GM03348 (cell line): ENCODE measurements around the gene CDH23.

ENCODE experiments used
- DNase-seq: peaks from one replicate; pipeline ENCODE4 v3.0.0; 2012; ENCODE audit warnings: low spot score

CDH23 gene

GRCh38 chr10:71818674-71819260 is 422.0 kb downstream of the CDH23 start:
- no peak for DNase-seq

DNA sequence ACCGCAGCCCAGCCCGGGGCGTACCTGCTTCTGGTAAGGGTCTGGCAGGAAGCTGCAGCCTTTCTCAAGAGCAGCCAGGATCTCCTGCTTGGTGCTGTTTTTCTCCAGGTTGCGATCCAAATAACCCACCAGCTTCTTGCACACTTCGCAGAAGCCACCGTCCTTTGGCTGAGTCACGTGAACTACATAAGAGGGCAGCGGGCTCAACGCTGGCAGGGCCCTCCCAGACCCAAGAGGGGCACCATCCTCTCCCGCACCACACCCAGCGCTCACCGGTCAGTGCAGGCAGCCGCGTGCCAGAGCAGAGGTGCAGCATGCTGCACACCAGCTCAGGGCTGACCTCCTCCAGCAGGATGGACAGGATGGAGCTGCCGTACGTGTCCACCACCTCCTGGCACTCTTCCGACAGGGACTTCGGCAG is 422.7 kb downstream of the CDH23 start:
- no peak for DNase-seq

- no peak for DNase-seq
Observed at GRCh38 chr10:71819985-71820384, 423.3 kb downstream of the CDH23 start.

DNA sequence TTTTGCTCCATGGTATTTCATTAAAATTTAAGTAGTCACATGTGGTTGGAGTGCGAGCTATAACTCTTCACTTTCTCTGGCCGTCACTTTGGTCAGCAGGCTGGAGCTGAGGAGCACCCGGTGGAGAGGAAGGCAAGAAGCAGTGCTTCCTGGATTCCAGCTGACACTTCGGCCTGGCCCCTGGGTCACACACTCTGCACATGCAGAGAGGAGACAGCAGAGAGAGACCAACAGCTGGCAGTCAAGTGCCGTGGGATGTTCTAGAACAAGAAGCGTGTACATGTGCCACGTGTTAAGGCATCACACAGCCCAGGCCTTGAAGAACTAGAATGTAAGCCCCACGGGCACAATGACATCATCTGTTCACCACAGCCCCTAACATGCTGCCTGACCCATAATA is 424.2 kb downstream of the CDH23 start:
- DNase-seq, result no peak

GRCh38 chr10:71821909-71822763 is 425.4 kb downstream of the CDH23 start:
- no peak for DNase-seq

DNA sequence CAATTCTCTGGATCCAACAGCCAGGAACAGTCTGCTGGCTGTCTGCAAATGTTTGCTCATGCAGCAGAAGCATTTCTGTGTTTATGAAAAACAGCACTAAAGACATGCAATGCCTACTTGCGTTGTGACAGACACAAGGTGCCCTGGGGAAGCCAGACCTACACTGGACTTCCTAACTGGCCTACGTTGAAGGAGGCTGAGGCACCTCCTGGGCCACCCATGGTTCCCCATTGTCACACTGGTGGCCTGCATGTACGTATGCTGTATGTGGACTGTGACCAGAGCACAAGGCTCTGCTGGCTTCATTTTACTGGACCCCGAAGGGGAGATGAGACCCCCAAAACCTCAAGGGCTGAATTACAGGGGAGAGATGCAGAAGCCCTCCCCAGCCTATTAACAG is 426.6 kb downstream of the CDH23 start:
- no peak for DNase-seq

GRCh38 chr10:71824333-71824732 is 427.6 kb downstream of the CDH23 start:
- DNase-seq, result no peak

DNA sequence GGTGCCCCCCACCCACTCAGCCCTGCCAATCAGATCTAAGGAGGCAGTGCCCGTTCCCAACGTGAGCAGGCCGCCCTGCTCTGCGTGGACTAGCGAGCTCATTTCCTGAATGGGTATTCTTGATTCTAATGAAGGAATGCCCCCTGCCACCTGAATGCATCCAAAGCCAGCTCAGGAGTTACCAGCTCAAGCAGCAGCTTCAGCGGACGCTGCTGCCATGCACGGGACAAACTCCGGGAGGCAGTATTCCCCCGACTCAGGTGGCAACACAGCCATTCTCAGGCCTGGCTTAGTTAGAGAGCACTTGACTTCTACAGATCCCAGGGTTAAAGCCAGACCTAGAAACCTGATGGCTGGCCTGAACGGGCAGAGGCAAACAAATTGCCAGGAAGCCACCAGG is 428.5 kb downstream of the CDH23 start:
- DNase-seq, result no peak

DNA sequence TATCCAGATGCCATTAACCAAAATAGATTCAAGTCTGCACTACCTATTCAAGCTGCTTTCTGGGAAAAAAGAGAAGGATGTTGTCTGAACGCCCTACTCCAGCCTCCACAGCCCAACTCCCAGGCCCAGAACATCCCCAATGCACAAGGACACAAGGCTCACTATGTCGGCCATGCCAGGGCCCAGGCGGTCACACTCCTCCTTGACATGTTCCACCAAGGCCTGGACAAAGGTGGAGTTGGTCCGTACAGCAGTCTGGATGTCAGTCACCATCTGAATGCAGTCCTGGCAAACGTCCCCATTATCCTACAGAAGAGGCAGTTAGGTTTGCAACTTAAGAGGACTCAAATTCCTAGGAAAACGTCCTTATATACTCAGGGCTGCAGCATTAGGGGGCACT is 431.1 kb downstream of the CDH23 start:
- DNase-seq, result no peak

- DNase-seq, result no peak
Observed at GRCh38 chr10:71828702-71829101, 432.0 kb downstream of the CDH23 start.

DNA sequence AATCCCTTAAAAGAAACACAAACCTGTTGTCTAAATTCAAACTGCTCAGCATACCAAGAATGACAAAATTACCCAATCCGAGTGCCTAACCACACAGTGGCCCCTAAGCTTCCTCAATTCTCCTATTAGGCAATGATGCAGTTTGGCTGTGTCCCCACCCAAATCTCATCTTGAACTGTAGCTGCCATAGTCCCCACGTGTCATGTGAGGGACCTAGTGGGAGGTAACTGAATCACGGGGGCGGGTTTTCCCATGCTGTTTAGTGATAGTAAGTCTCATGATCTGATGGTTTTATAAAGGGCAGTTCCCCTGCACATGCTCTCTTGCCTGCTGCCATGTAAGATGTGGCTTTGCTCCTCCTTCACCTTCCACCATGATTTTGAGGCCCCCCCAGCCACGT is 432.5 kb downstream of the CDH23 start:
- no peak for DNase-seq

GRCh38 chr10:71829896-71830295 is 433.2 kb downstream of the CDH23 start:
- DNase-seq, result no peak

- DNase-seq, result no peak
Observed at GRCh38 chr10:71830726-71831125, 434.0 kb downstream of the CDH23 start.

GRCh38 chr10:71831646-71832552 is 435.2 kb downstream of the CDH23 start:
- no peak for DNase-seq

DNA sequence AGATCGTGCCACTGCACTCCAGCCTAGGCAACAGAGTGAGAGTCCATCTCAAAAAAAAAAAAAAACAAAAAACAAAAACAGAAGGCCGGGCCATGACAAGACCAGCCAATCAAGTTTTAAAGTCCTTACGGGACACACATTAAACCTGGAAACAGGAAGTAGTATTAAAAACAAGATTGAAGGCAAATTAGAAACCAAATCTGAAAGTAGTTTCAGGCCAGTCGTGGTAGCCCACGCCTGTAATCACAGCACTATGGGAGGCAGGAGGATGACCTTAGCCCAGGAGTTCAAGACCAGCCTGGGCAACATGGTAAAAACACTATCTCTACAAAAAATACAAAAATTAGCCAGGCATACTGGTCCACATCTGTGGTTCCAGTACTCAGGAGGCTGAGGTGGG is 436.2 kb downstream of the CDH23 start:
- no peak for DNase-seq

DNA sequence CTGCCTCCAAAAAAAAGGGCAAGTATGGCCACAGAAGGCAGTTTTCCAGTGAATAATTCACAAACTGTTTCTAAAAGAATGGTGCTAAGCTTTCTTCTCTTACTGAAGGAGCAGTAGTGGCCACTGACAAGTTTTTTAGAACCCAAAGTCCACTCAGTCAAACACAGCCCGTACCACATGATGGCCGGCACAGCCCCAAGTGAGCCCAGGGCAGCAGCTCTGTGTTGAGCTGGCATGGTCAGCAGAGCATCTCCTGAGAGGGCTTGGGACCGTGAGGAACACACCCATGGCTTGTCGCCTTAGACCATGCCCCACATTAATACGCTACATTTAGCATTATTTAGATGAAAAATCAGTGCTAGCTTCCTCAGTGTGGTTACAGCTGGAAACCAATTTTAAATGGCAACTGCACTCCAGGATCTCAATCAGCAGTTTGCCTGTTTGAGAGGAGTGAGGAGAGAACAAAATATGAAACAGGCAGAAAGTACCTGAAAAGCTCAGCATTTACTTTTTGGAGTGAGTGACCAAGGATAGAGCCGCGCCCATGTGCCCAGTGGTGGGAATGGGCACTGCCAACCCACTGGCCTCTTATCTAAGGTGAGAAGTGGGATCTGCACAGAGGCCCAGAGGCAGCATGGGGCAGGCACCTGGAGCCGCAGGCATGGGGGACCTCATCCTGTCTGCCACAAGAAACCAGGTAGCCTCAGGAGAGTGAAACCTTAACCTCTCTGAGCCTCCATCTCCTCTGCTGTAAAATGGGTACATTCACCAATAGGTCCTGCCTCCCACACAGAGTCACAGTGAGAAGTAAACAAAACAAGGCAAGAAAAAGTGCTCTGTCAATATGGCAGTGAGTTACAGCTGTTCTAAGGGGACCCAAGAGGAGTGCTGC is 437.0 kb downstream of the CDH23 start:
- DNase-seq, result no peak

DNA sequence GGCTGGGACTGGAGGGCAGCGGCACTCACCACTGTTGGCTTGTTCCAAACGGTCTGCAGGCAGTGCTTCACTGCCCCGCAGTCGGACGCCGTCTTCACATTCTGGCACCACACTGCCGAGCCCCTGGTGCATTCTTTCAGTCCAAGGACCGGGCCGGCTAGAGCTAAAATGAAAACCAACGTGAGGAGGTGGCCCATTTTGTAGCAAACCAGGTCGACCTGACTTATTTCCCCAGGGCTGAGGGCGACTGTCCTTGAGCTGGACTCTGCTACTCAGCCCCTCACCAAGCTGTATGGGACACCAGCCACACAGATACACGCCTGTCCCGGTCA is 437.6 kb downstream of the CDH23 start:
- no peak for DNase-seq

DNA sequence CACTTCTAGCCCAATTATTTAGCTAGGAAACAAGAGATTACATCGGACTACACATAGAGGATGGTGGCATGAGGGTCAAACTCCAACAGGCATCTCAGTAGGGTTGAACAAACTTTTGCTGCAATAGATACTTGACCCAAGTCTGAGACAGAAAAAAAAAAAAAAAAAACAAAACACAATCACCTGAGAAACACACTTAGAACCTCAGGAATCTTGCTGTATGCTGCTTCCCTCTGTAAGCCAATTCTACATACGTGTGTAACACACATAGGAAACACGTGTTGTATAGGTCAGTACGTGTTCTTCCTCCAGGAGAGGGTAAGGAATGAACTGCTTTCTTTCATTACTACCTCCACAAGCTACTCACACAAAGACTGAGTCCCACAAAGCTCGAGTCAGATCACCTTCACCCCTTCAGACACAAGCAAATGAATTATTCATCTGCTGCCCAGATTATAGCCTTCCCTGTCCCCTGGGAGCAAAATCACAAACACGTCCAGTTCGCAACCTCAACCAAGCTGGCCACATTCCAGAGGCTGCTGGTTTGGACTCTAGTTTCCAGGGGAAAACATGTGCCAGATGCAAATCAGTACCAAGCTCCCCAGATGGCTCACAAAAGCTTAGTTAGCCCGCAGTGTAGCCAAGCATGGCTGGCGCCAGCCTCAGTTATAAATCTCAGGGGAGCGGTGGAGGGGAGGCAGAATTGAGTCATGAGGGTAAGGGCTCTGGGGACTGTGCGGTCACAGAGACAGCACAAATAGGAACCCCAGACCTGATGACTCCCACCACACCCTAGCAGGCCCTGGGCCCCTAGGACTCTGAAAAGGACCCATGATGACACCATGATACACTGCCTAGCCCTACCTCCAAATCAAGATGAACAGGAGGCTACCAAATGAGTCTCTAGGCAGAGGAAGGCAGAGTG is 439.2 kb downstream of the CDH23 start:
- DNase-seq, result peak; percentile 88

- DNase-seq, result peak; percentile 41
Observed at GRCh38 chr10:71836596-71836974, 439.9 kb downstream of the CDH23 start.

DNA sequence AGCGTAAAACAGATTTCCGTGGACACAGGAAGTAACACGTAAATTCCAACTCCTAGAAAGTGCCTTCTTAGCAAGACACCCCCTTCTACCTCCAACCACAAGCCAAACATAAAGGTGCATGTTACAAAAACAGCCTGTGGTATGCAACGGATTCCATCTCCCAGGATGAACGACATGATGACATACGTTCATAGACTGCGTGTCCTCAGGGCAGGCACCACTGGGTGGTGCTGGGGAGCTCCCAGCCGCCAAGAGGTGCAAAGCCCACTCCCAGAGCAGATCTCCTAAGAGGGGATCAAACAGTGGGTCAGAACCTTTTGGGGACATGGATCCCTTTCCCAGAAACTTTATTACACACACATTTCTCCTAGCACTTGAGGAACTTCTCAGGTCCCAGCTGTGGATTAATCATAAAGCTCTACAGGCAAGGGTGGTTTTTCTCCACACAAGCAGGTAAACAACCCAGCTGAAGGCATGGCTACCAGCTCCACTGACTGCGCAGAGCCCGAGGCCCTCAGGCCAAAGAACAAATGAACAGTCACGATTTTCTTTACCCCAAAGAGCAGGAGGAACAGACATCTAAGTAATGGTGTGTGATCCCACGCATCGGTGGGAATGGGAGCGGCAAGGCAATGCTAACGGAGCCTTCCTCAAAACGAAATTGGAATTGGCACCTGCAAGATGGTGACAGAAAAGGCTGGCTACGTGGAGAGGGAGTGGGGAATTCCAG is 440.5 kb downstream of the CDH23 start:
- no peak for DNase-seq
